ENCODE measurements around the gene NKTR.

NKTR gene

DNA sequence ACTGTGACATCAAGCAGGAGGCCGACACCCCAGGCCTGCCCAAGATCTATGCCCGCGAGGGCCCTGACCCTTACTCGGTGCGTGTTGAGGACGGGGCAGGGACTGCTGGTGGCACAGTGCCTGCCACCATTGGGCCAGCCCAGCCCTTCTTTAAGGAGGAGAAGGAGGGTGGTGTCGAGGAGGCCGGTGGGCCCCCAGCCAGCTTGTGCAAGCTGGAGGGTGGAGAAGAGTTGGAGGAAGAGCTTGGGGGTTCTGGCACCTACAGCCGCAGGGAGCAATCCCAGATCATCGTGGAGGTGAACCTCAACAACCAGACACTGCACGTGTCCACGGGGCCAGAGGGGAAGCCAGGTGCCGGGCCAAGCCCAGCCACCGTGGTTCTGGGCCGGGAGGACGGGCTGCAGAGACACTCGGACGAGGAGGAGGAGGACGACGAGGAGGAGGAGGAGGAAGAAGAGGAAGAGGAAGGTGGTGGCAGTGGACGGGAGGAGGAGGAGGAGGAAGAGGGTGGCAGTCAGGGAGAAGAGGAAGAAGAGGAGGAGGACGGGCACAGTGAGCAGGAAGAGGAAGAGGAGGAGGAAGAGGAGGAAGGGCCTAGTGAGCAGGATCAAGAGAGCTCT is 58.4 kb downstream of the NKTR start:
- no peak overlapping the region for H3K9ac ChIP-seq (ENCODE audit: low read length)
- H3K4me3 ChIP-seq (ENCODE audit: low read length): no peak overlapping the region
- H3K9me3 ChIP-seq (ENCODE audit: control insufficient read depth, low read depth, low read length): no peaks in the 10 kb centered on the region
- no peak overlapping the region for H3K27ac ChIP-seq (ENCODE audit: low read length)
- no peaks in the 10 kb centered on the region for H3K27me3 ChIP-seq (ENCODE audit: control insufficient read depth, insufficient read depth, low read length)
- peaks cover 4% of the 10 kb centered on the region for H3K4me1 ChIP-seq (ENCODE audit: control insufficient read depth, low read depth, low read length)
- H3K36me3 ChIP-seq (ENCODE audit: control insufficient read depth, low read depth, low read length): no peaks in the 10 kb centered on the region

GRCh38 chr3:42659451-42660130 is 59.1 kb downstream of the NKTR start:
- Histone ChIP-seq H3K9ac (ENCODE audit: low read length) (no peak overlapping the region), H3K9me3 (ENCODE audit: control insufficient read depth, low read depth, low read length) (no peaks in the 10 kb centered on the region), H3K4me3 (ENCODE audit: low read length) (no peak overlapping the region), H3K4me1 (ENCODE audit: control insufficient read depth, low read depth, low read length) (peaks cover 4% of the 10 kb centered on the region), H3K36me3 (ENCODE audit: control insufficient read depth, low read depth, low read length) (no peaks in the 10 kb centered on the region), H3K27me3 (ENCODE audit: control insufficient read depth, insufficient read depth, low read length) (no peaks in the 10 kb centered on the region), H3K27ac (ENCODE audit: low read length) (no peak overlapping the region)

DNA sequence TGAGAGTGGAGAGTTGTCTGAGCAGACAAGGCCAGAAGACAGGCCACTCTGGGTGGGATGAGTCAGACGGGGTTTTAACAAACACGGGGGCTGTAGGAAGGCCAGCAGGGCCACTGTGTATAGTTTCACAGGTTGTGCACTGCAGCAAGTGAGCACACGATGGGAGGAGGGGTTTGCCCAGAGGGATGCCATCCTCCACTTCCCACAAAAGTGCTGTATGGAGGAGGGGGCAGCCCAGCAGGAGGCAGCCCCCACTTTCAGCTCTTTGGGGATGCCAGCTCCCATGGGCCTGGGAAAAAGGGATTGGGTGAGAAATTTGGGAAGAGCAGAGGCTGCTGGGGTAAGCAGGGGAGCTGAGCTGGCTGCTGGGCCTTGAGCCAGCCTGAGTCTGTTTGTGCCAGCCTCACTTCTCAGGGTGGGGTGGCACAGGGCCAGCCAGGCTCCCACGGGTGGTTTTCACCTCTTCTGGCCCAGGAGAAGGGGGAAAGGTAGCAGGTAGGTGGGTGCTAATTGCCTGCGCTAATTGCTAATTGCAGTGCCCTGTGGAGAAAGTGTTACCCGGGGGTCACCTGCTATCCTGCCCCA is 59.7 kb downstream of the NKTR start:
- Histone ChIP-seq H3K27me3 (ENCODE audit: control insufficient read depth, insufficient read depth, low read length) (no peaks in the 10 kb centered on the region), H3K36me3 (ENCODE audit: control insufficient read depth, low read depth, low read length) (no peaks in the 10 kb centered on the region), H3K4me1 (ENCODE audit: control insufficient read depth, low read depth, low read length) (peaks cover 4% of the 10 kb centered on the region), H3K9ac (ENCODE audit: low read length) (no peak overlapping the region), H3K27ac (ENCODE audit: low read length) (no peak overlapping the region), H3K9me3 (ENCODE audit: control insufficient read depth, low read depth, low read length) (no peaks in the 10 kb centered on the region), H3K4me3 (ENCODE audit: low read length) (no peak overlapping the region)

GRCh38 chr3:42660898-42661297 is 60.4 kb downstream of the NKTR start:
- Histone ChIP-seq H3K27ac (ENCODE audit: low read length) (no peak overlapping the region), H3K9ac (ENCODE audit: low read length) (no peak overlapping the region), H3K4me3 (ENCODE audit: low read length) (no peak overlapping the region), H3K36me3 (ENCODE audit: control insufficient read depth, low read depth, low read length) (no peaks in the 10 kb centered on the region), H3K27me3 (ENCODE audit: control insufficient read depth, insufficient read depth, low read length) (no peaks in the 10 kb centered on the region), H3K9me3 (ENCODE audit: control insufficient read depth, low read depth, low read length) (no peaks in the 10 kb centered on the region), H3K4me1 (ENCODE audit: control insufficient read depth, low read depth, low read length) (no peaks in the 10 kb centered on the region)

GRCh38 chr3:42661593-42662022 is 61.1 kb downstream of the NKTR start:
- no peak overlapping the region for H3K9ac ChIP-seq (ENCODE audit: low read length)
- no peaks in the 10 kb centered on the region for H3K9me3 ChIP-seq (ENCODE audit: control insufficient read depth, low read depth, low read length)
- H3K4me3 ChIP-seq (ENCODE audit: low read length): no peak overlapping the region
- no peaks in the 10 kb centered on the region for H3K4me1 ChIP-seq (ENCODE audit: control insufficient read depth, low read depth, low read length)
- no peak overlapping the region for H3K27ac ChIP-seq (ENCODE audit: low read length)
- no peaks in the 10 kb centered on the region for H3K36me3 ChIP-seq (ENCODE audit: control insufficient read depth, low read depth, low read length)
- no peaks in the 10 kb centered on the region for H3K27me3 ChIP-seq (ENCODE audit: control insufficient read depth, insufficient read depth, low read length)

DNA sequence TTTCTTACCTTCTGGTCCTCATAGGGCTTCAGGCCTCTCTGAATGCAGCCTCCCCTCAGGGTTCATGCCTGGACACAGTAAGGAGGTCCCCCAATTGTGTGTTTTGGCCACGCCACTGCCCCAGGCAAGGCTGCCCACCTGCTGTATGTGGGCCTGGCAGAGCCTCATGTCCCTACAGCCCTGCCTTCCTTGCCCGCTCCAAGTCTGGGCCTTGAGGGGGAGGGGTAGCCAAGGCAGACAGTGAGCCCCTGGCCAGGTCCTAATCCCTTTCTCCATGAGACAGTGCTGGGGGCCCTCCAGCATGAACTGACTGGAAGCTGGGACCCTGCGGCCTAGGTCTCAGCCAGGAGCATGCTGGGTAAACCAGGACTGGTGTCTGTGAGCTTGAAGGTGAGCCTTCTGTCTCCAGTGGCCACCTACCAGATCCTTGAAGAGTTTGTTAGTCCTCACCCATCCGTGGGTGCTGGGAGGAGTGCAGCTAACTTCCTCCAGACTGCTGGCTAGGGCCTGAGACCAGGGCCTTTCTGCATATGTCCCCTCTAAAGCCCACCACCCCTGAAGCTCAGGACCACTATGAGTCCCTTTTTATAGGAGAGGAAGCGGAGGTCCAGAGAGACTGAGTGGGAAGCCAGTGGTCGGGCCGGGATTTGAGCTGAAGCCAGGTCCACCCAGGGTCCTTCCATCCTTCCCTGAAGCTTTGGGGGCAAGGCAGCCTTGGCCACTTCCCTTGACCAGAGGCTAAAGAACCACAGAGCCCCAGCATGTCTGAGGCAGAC is 61.7 kb downstream of the NKTR start:
- no peaks in the 10 kb centered on the region for H3K4me1 ChIP-seq (ENCODE audit: control insufficient read depth, low read depth, low read length)
- H3K36me3 ChIP-seq (ENCODE audit: control insufficient read depth, low read depth, low read length): no peaks in the 10 kb centered on the region
- H3K9me3 ChIP-seq (ENCODE audit: control insufficient read depth, low read depth, low read length): no peaks in the 10 kb centered on the region
- no peaks in the 10 kb centered on the region for H3K27me3 ChIP-seq (ENCODE audit: control insufficient read depth, insufficient read depth, low read length)
- H3K9ac ChIP-seq (ENCODE audit: low read length): no peak overlapping the region
- H3K27ac ChIP-seq (ENCODE audit: low read length): no peak overlapping the region
- H3K4me3 ChIP-seq (ENCODE audit: low read length): no peak overlapping the region

- H3K36me3 ChIP-seq (ENCODE audit: control insufficient read depth, low read depth, low read length): no peaks in the 10 kb centered on the region
Measured at GRCh38 chr3:42662813-42663535, 62.5 kb downstream of the NKTR start.

DNA sequence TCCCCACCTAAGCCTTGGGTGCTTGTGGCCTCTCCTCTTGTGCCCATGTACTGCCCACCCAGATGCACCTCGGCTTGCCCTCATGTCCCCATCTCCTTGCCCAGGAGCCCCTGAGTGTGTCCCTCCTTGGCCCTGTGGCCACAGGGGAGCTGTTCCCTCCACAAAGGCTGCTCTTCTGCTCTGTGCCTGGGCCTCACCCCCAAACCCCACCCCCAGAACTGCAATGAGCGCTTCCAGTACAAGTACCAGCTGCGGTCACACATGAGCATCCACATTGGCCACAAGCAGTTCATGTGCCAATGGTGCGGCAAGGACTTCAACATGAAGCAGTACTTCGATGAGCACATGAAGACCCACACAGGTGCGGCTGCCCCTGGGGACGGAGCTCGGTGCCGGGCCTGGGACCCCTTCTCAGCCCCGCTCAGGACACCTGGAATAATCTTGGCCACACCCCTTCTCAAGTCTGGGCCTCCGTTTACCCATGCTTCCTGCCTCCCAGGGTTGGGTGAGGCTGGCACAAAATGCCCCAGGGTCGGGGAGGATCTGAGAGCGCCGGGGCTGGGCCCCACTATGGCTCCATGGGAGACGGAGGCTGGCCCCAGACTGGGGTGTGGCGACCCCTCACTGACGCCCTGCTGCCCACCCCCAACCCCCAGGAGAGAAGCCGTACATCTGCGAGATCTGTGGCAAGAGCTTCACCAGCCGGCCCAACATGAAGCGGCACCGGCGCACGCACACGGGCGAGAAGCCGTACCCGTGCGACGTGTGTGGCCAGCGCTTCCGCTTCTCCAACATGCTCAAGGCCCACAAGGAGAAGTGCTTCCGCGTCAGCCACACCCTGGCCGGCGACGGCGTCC is 63.3 kb downstream of the NKTR start:
- Histone ChIP-seq H3K27ac (ENCODE audit: low read length) (no peak overlapping the region), H3K9me3 (ENCODE audit: control insufficient read depth, low read depth, low read length) (no peaks in the 10 kb centered on the region), H3K36me3 (ENCODE audit: control insufficient read depth, low read depth, low read length) (no peaks in the 10 kb centered on the region), H3K4me1 (ENCODE audit: control insufficient read depth, low read depth, low read length) (no peaks in the 10 kb centered on the region), H3K27me3 (ENCODE audit: control insufficient read depth, insufficient read depth, low read length) (no peaks in the 10 kb centered on the region), H3K9ac (ENCODE audit: low read length) (no peak overlapping the region), H3K4me3 (ENCODE audit: low read length) (no peak overlapping the region)

More at GRCh38 chr3:42662813-42663535, 62.5 kb downstream of the NKTR start:
- H3K9ac ChIP-seq (ENCODE audit: low read length): no peak overlapping the region
- no peaks in the 10 kb centered on the region for H3K9me3 ChIP-seq (ENCODE audit: control insufficient read depth, low read depth, low read length)
- no peaks in the 10 kb centered on the region for H3K27me3 ChIP-seq (ENCODE audit: control insufficient read depth, insufficient read depth, low read length)
- H3K4me3 ChIP-seq (ENCODE audit: low read length): no peak overlapping the region
- H3K27ac ChIP-seq (ENCODE audit: low read length): no peak overlapping the region
- no peaks in the 10 kb centered on the region for H3K4me1 ChIP-seq (ENCODE audit: control insufficient read depth, low read depth, low read length)

DNA sequence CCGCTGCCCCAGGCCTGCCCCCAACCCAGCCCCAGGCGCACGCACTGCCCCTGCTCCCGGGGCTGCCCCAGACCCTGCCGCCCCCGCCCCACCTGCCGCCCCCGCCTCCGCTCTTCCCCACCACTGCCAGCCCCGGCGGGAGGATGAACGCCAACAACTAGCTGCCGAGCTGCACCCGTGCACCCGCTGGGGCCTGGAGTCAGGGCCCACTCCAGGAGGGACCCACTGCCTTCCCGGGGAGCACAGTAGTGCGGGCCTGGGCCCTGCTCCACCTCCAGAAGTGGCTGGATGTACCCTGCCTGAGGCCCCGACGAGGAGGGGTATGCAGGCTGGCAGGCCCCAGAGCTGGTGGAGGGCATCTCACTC is 63.9 kb downstream of the NKTR start:
- Histone ChIP-seq H3K27me3 (ENCODE audit: control insufficient read depth, insufficient read depth, low read length) (no peaks in the 10 kb centered on the region), H3K4me1 (ENCODE audit: control insufficient read depth, low read depth, low read length) (no peaks in the 10 kb centered on the region), H3K27ac (ENCODE audit: low read length) (no peak overlapping the region), H3K9ac (ENCODE audit: low read length) (no peak overlapping the region), H3K9me3 (ENCODE audit: control insufficient read depth, low read depth, low read length) (no peaks in the 10 kb centered on the region), H3K4me3 (ENCODE audit: low read length) (no peak overlapping the region), H3K36me3 (ENCODE audit: control insufficient read depth, low read depth, low read length) (no peaks in the 10 kb centered on the region)

GRCh38 chr3:42665050-42665878 is 64.8 kb downstream of the NKTR start:
- Histone ChIP-seq H3K27ac (ENCODE audit: low read length) (no peak overlapping the region), H3K9me3 (ENCODE audit: control insufficient read depth, low read depth, low read length) (no peaks in the 10 kb centered on the region), H3K9ac (ENCODE audit: low read length) (no peak overlapping the region), H3K4me3 (ENCODE audit: low read length) (no peak overlapping the region), H3K36me3 (ENCODE audit: control insufficient read depth, low read depth, low read length) (no peaks in the 10 kb centered on the region), H3K4me1 (ENCODE audit: control insufficient read depth, low read depth, low read length) (no peaks in the 10 kb centered on the region), H3K27me3 (ENCODE audit: control insufficient read depth, insufficient read depth, low read length) (no peaks in the 10 kb centered on the region)
